DOHH2 (cell line): ENCODE measurements around the gene SPATA31E1.

Experiments
- H3F3A ChIP-seq: fragments of 200-600 bp; sonication (generic), shearing (Covaris generic); 2 replicates; pipeline ENCODE4 v1.6.0; 2016; ENCODE audit warnings: antibody characterized with exemption, mild to moderate bottlenecking; ENCODE audit not compliant: control insufficient read depth, insufficient read depth
- H3K27ac ChIP-seq: fragments of 200-600 bp; sonication (generic); 2 replicates; pipeline ENCODE4 v1.5.1; 2014; ENCODE audit warnings: low read depth, mild to moderate bottlenecking, low read length, moderate library complexity
- H3K27me3 ChIP-seq: fragments of 200-600 bp; sonication (generic); 2 replicates; pipeline ENCODE4 v1.6.1; 2014; ENCODE audit warnings: mild to moderate bottlenecking, low read length, mixed read lengths; ENCODE audit not compliant: control insufficient read depth
- H3K36me3 ChIP-seq: fragments of 200-600 bp; sonication (generic); 2 replicates; pipeline ENCODE4 v1.6.1; 2014; ENCODE audit warnings: mild to moderate bottlenecking, low read length, moderate library complexity, mixed read lengths; ENCODE audit not compliant: control insufficient read depth
- H3K4me1 ChIP-seq: fragments of 200-600 bp; sonication (generic); 2 replicates; pipeline ENCODE4 v1.6.1; 2014; ENCODE audit warnings: mild to moderate bottlenecking, low read length, mixed read lengths; ENCODE audit not compliant: control insufficient read depth
- H3K4me2 ChIP-seq: fragments of 200-600 bp; sonication (generic); 2 replicates; pipeline ENCODE4 v1.6.0; 2014; ENCODE audit warnings: mild to moderate bottlenecking, low read length, moderate library complexity
- H3K4me3 ChIP-seq: fragments of 200-600 bp; sonication (generic); 2 replicates; pipeline ENCODE4 v1.5.1; 2014; ENCODE audit warnings: mild to moderate bottlenecking, low read length, mixed read lengths
- H3K79me2 ChIP-seq: fragments of 200-600 bp; sonication (generic); 2 replicates; pipeline ENCODE4 v1.6.1; 2014; ENCODE audit warnings: mild to moderate bottlenecking, low read length, mixed read lengths; ENCODE audit not compliant: control insufficient read depth
- H3K9me2 ChIP-seq: fragments of 200-600 bp; sonication (generic); replicated peaks from 2 replicates; pipeline ENCODE4 v1.6.1; 2014; ENCODE audit warnings: mild to moderate bottlenecking, low read length, mixed read lengths; ENCODE audit not compliant: control insufficient read depth
- H3K9me3 ChIP-seq: fragments of 200-600 bp; sonication (generic); 2 replicates; pipeline ENCODE4 v1.6.1; 2014; ENCODE audit warnings: antibody characterized with exemption, low read length, mixed read lengths; ENCODE audit not compliant: control insufficient read depth, insufficient read depth
- H4K20me1 ChIP-seq: fragments of 200-600 bp; sonication (generic); 2 replicates; pipeline ENCODE4 v1.6.0; 2014; ENCODE audit warnings: low read depth, mild to moderate bottlenecking, antibody characterized with exemption, low read length, moderate library complexity; ENCODE audit not compliant: control insufficient read depth, insufficient read depth
- CTCF ChIP-seq: fragments of 200-600 bp; sonication (generic); IDR thresholded peaks from one replicate; pipeline ENCODE4 v1.5.1; 2014; ENCODE audit warnings: antibody characterized with exemption, mild to moderate bottlenecking, low read depth, low read length; ENCODE audit not compliant: poor library complexity, severe bottlenecking
- EZH2phosphoT487 ChIP-seq: fragments of 200-600 bp; sonication (generic); IDR thresholded peaks from 2 replicates; pipeline ENCODE4 v1.6.1; 2017; ENCODE audit warnings: borderline replicate concordance, mild to moderate bottlenecking, antibody characterized with exemption, low read length, moderate library complexity, mixed read lengths

SPATA31E1 gene

GRCh38 chr9:87857141-87857947, 25.3 kb upstream of the SPATA31E1 start:
- Histone ChIP-seq H3K4me3 (no peak overlapping the region), H3K27ac (no peak overlapping the region), H3K4me1 (no peaks in the 10 kb centered on the region), H3K9me3 (no peaks in the 10 kb centered on the region), H4K20me1 (no peaks in the 10 kb centered on the region), H3K9me2 (no peaks in the 10 kb centered on the region), H3K36me3 (no peaks in the 10 kb centered on the region), H3F3A (no peaks in the 10 kb centered on the region), H3K4me2 (no peak overlapping the region), H3K27me3 (no peaks in the 10 kb centered on the region), H3K79me2 (no peaks in the 10 kb centered on the region)
- no peak for TF ChIP-seq EZH2phosphoT487
- TF ChIP-seq CTCF = no peak

- TF ChIP-seq EZH2phosphoT487 = no peak
- no peak for TF ChIP-seq CTCF
- no peaks in the 10 kb centered on the region for H3K27me3 ChIP-seq
- no peaks in the 10 kb centered on the region for H3K79me2 ChIP-seq
- no peak overlapping the region for H3K4me3 ChIP-seq
- H3F3A ChIP-seq = no peaks in the 10 kb centered on the region
- no peaks in the 10 kb centered on the region for H3K9me3 ChIP-seq
- no peaks in the 10 kb centered on the region for H4K20me1 ChIP-seq
- no peaks in the 10 kb centered on the region for H3K4me1 ChIP-seq
- H3K4me2 ChIP-seq = no peak overlapping the region
- H3K27ac ChIP-seq = no peak overlapping the region
- no peaks in the 10 kb centered on the region for H3K9me2 ChIP-seq
- H3K36me3 ChIP-seq = no peaks in the 10 kb centered on the region
Measured at GRCh38 chr9:87857948-87858335, 24.7 kb upstream of the SPATA31E1 start.

- no peak overlapping the region for H3K4me2 ChIP-seq
- H3K9me3 ChIP-seq = no peaks in the 10 kb centered on the region
- no peak for TF ChIP-seq CTCF
- TF ChIP-seq EZH2phosphoT487 = no peak
- H3K79me2 ChIP-seq = no peaks in the 10 kb centered on the region
- H3K4me3 ChIP-seq = no peak overlapping the region
- H3K36me3 ChIP-seq = no peaks in the 10 kb centered on the region
- H3F3A ChIP-seq = no peaks in the 10 kb centered on the region
- H3K27ac ChIP-seq = no peak overlapping the region
- 0 out of 2 replicates have a peak, but pooled peaks cover under 1% of the 10 kb centered on the region for H3K27me3 ChIP-seq
- H3K4me1 ChIP-seq = no peaks in the 10 kb centered on the region
- no peaks in the 10 kb centered on the region for H4K20me1 ChIP-seq
- no peaks in the 10 kb centered on the region for H3K9me2 ChIP-seq
Measured at GRCh38 chr9:87859137-87859536, 23.5 kb upstream of the SPATA31E1 start.
